PC-3 (cell line): ENCODE data around the gene DBET. TPM values are rescaled to one million over a fixed set of nuclear protein-coding genes. Genes with fewer than 3 reads are reported as not detected.

ENCODE experiments used
- ATAC-seq: fragments of 200-7000 bp; cut with Tn5 transposase; 2 replicates; pipeline ENCODE4 v1.9.1; 2020; ENCODE audit warnings: mild to moderate bottlenecking, moderate library complexity
- BruUV-seq: library from RNA; stranded (reverse); fragments of 400-500 nt; replicated peaks from 2 replicates; lab custom pipeline; 2021; lab: Mats Ljungman, UMichigan
- CTCF ChIA-PET: fragments of 300-600 bp; sonication (Branson Sonifier 250); formaldehyde crosslinking; loops from one replicate; lab custom pipeline; 2022; ENCODE audit warnings: antibody characterized with exemption; lab: Charles Lee
- POLR2A ChIA-PET: fragments of 300-600 bp; sonication (Branson Sonifier 250); formaldehyde crosslinking; loops from one replicate; lab custom pipeline; 2022; ENCODE audit warnings: antibody characterized with exemption; ENCODE audit not compliant: unreplicated experiment; lab: Charles Lee
- DNase-seq: peaks from one replicate; pipeline ENCODE4 v3.0.0-alpha.2; 2015
- H2AFZ ChIP-seq: fragments of 300-600 bp; sonication (generic); 2 replicates; pipeline ENCODE4 v1.6.0; 2016; ENCODE audit warnings: antibody characterized with exemption, low read length
- H3F3A ChIP-seq: fragments of 300-600 bp; sonication (generic); one replicate; pipeline ENCODE4 v1.6.0; 2017; ENCODE audit warnings: antibody characterized with exemption, low read length, control low read depth, mild to moderate bottlenecking; ENCODE audit not compliant: unreplicated experiment
- H3K27ac ChIP-seq: fragments of 300-600 bp; sonication (generic); 2 replicates; pipeline ENCODE4 v1.5.1; 2016; ENCODE audit warnings: mild to moderate bottlenecking, low read length
- H3K27me3 ChIP-seq: fragments of 300-600 bp; sonication (generic); 2 replicates; pipeline ENCODE4 v1.6.1; 2016; ENCODE audit warnings: low read length, mixed read lengths
- H3K36me3 ChIP-seq: fragments of 300-600 bp; sonication (generic); 2 replicates; pipeline ENCODE4 v1.6.1; 2016; ENCODE audit warnings: low read depth, mixed run types, low read length, mixed read lengths
- H3K4me1 ChIP-seq: fragments of 300-600 bp; sonication (generic); 2 replicates; pipeline ENCODE4 v1.5.1; 2016; ENCODE audit warnings: low read length; ENCODE audit not compliant: insufficient read depth
- H3K4me2 ChIP-seq: fragments of 300-600 bp; sonication (generic); 2 replicates; pipeline ENCODE4 v1.6.0; 2016; ENCODE audit warnings: low read length
- H3K4me3 ChIP-seq: fragments of 300-600 bp; sonication (generic); 2 replicates; pipeline ENCODE4 v1.5.1; 2016; ENCODE audit warnings: mild to moderate bottlenecking, low read length, mixed read lengths
- H3K79me2 ChIP-seq: fragments of 300-600 bp; sonication (generic); 2 replicates; pipeline ENCODE4 v1.6.1; 2017; ENCODE audit warnings: low read length, mixed read lengths
- H3K9ac ChIP-seq: fragments of 300-600 bp; sonication (generic); 2 replicates; pipeline ENCODE4 v1.6.0; 2016; ENCODE audit warnings: mild to moderate bottlenecking, low read length
- H3K9me2 ChIP-seq: fragments of 300-600 bp; sonication (generic); replicated peaks from 2 replicates; pipeline ENCODE4 v1.6.1; 2016; ENCODE audit warnings: mixed run types, low read length, mixed read lengths
- H3K9me3 ChIP-seq: fragments of 300-600 bp; sonication (generic); 2 replicates; pipeline ENCODE4 v1.6.1; 2016; ENCODE audit warnings: low read length, mixed read lengths
- H4K20me1 ChIP-seq: fragments of 300-600 bp; sonication (generic); 2 replicates; pipeline ENCODE4 v1.6.1; 2016; ENCODE audit warnings: low read length, mixed read lengths
- CTCF ChIP-seq: fragments of 300-600 bp; sonication (generic); conservative IDR thresholded peaks from 2 replicates; pipeline ENCODE4 v1.5.1; 2017; ENCODE audit warnings: antibody characterized with exemption, low read depth, mild to moderate bottlenecking, low read length
- EZH2 ChIP-seq: fragments of 300-600 bp; sonication (generic); IDR thresholded peaks from one replicate; pipeline ENCODE4 v1.6.1; 2017; ENCODE audit warnings: antibody characterized with exemption, mild to moderate bottlenecking, low read length; ENCODE audit not compliant: unreplicated experiment
- EZH2phosphoT487 ChIP-seq: fragments of 300-600 bp; sonication (generic); IDR thresholded peaks from 2 replicates; pipeline ENCODE4 v1.6.1; 2018; ENCODE audit warnings: mild to moderate bottlenecking, antibody characterized with exemption, low read length, borderline replicate concordance
- intact Hi-C: fragments of 100-400 bp; cut with micrococcal nuclease; formaldehyde crosslinking; loops from 2 replicates; pipeline ENCODE4 v1.9.0; 2023
- total RNA-seq: library from RNA; depleted of rRNA; stranded (reverse); fragments of >200 nt; gene quantifications from 2 replicates; pipeline ENCODE4 v1.2.3, GENCODE V29; 2014

Gene DBET
- total RNA-seq, 1 experiment from 2014 or later, result not detected

GRCh38 chr4:190016369-190017289 lies 47.7 kb upstream of the DBET start:
- H3K4me3 ChIP-seq, result no peak overlapping the region
- no peak for TF ChIP-seq EZH2phosphoT487
- TF ChIP-seq EZH2, result no peak
- no peak for TF ChIP-seq CTCF
- BruUV-seq, result no TSS peak
- H3K27ac ChIP-seq, result no peak overlapping the region
- no peak overlapping the region for H2AFZ ChIP-seq
- DNase-seq (no peak), ATAC-seq (no peak)
- no peak overlapping the region for H3K9ac ChIP-seq
- H3K4me1 ChIP-seq, result no peaks in the 10 kb centered on the region
- POLR2A ChIA-PET, result no interaction called here
- H3K79me2 ChIP-seq, result no peaks in the 10 kb centered on the region
- H3K9me3 ChIP-seq, result no peaks in the 10 kb centered on the region
- no peaks in the 10 kb centered on the region for H3K36me3 ChIP-seq
- no peaks in the 10 kb centered on the region for H3K9me2 ChIP-seq
- intact Hi-C loops, result no loop called here
- no peaks in the 10 kb centered on the region for H4K20me1 ChIP-seq
- CTCF ChIA-PET, result no interaction called here
- H3K27me3 ChIP-seq, result no peaks in the 10 kb centered on the region
- no peaks in the 10 kb centered on the region for H3F3A ChIP-seq
- H3K4me2 ChIP-seq, result no peak overlapping the region

GRCh38 chr4:190017357-190018200 lies 46.7 kb upstream of the DBET start:
- no peaks in the 10 kb centered on the region for H3K9me2 ChIP-seq
- H3K4me2 ChIP-seq, result no peak overlapping the region
- no peak overlapping the region for H3K27ac ChIP-seq
- H4K20me1 ChIP-seq, result no peaks in the 10 kb centered on the region
- H3K9ac ChIP-seq, result no peak overlapping the region
- ATAC-seq, result no peak
- H3K4me1 ChIP-seq, result no peaks in the 10 kb centered on the region
- intact Hi-C loops, result no loop called here
- no TSS peak for BruUV-seq
- DNase-seq, result no peak
- TF ChIP-seq EZH2phosphoT487, result no peak
- TF ChIP-seq CTCF, result no peak
- no peak for TF ChIP-seq EZH2
- H3K27me3 ChIP-seq, result no peaks in the 10 kb centered on the region
- CTCF ChIA-PET, result no interaction called here
- no peaks in the 10 kb centered on the region for H3K9me3 ChIP-seq
- H3K79me2 ChIP-seq, result no peaks in the 10 kb centered on the region
- no peaks in the 10 kb centered on the region for H3F3A ChIP-seq
- H2AFZ ChIP-seq, result no peak overlapping the region
- no peaks in the 10 kb centered on the region for H3K36me3 ChIP-seq
- POLR2A ChIA-PET, result no interaction called here
- no peak overlapping the region for H3K4me3 ChIP-seq
